Globus pallidus (tissue), 1 donor: Measurements from ENCODE around the gene TTC21A.

Experiments used
- DNase-seq: peaks from one replicate; pipeline ENCODE4 v3.0.0-alpha.2; 2015; ENCODE audit warnings: low spot score

TTC21A gene

DNA sequence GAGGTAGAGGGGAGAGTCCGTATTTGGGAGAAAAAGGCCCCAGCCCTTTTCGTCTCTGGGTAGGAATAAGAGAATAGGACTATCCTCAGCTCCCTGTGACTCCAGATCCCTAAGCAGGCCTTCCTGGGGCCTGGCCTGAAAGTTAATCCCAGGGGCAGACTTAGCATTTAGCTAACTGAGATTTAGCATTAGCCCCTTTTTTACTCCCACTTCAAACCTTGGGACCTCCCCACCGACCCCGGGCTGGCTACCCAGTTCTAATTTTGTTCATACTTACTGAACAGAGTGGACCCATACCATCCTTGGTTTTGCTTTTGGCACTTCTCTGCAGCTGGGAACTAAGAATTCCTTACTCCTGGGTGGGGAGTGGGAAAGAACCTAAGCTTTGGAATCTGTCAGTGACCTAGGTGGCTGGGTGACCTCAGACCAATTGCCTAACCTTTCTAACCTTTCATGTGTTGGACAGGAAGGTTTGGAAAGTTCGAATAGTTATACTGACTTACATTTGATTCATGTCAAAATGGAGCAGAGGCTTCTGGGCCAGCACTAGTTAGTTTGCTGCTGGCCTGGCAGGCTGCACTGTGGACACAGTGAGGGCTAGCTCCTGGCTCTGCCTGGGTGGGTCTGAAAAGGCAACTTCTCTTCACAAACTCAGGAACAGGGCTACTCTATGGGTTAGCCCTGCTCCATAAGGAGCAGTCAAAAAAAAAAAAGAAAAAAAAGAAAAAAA lies 11.6 kb downstream of the TTC21A start:
- no peak for DNase-seq

DNA sequence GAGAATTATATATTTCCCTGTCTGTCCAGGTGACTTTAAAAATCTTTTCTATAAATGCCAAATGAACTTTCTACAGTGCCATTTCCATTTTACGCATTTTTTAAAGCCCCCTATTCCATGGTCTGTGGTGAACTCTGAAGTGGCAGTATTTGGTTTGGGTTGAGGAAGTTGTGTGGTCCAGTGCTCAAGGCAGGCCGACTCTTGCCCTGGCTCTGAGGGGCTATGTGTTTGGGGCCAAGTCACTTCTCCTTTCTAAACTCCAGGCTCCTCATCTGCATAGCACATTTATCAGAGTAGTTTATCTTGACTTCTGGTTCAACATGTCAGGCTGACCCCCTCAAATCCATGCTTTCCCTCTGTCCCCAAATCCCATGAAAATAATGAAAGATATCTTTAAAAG lies 14.1 kb downstream of the TTC21A start:
- DNase-seq, result no peak

DNA sequence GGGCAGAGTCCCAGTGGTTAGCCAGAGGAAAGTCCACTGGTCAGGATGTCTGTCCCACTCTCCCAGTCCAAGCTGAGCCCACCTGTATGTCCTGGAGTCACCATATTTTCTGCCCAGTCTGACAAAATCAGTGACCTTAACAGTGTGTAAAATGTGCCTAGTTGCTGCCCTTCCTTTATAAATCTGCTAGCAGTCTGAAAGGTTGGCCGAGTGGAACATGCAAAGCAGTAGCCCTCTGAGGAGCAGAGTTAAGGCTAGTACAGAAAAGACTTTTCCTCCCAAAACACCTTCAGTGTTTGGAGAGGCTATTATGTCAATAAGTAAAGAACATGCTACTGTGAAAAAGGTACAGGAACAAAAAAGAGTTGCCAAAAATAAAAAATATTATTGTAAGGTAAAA lies 15.3 kb downstream of the TTC21A start:
- no peak for DNase-seq

DNA sequence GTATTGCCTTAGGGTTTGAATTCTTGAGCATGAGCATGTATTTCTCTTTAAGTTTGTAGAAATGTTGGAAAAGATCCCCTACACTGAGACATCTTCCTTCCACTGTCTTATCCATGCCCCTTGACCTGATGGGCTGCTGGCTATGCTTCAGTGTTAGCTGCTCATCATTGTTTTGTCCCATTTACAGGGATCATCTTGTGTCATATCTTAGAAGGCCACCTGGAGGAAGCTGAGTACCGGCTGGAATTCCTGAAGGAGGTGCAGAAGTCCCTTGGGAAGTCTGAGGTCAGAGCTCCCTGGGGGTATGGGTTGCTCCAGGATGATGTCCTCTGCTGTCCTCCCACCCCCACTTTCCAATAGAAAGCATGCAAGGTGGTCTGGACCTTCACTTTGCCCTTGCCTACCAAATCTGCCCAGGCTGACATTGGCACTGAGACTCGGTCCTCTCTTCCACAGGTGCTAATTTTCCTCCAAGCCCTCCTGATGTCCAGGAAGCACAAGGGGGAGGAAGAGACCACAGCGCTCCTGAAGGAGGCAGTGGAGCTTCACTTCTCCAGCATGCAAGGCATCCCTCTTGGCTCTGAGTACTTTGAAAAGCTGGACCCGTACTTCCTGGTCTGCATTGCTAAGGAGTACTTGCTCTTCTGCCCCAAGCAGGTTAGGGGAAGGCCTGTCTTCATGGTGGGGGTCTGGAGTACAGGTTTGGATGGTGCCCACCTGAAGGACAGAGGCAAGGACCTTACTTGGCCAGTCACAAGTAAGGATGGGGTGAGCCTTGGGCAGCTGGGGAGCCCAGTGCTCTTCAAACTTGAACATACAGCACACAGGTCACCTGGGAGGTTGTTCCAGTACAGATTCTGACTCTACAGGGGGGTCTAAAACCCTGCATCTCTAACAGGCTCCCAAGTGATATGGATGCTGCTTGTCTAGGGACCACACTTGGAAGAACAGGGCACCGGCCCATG lies 17.7 kb downstream of the TTC21A start:
- DNase-seq, result no peak

DNA sequence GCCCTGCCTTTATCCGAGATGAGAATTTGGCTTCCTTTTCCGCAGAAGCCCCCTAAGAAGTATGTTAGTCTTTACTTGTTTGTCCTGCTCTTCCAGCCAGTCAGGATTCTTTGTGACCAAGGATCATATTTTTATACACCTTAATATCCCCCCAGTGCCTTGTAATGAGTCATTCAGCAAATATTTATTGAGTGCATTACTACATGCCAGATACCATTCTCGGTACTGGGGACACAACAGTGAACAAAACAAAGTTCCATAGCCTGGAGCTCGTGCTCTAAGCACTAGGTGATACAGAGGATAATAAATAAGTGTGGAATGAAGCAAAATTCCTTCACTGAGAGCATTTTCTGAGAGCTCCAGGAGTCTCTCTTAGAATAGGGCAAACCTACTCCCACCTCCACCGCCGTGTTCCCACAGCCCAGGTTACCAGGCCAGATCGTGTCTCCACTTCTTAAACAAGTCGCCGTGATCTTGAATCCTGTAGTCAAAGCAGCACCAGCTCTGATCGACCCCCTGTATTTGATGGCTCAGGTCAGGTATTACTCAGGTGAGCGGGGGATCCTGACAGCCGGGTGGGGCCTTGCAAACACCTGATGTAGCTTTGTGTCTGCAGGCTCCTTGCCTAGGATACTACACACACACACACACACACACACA lies 18.5 kb downstream of the TTC21A start:
- DNase-seq, result no peak

DNA sequence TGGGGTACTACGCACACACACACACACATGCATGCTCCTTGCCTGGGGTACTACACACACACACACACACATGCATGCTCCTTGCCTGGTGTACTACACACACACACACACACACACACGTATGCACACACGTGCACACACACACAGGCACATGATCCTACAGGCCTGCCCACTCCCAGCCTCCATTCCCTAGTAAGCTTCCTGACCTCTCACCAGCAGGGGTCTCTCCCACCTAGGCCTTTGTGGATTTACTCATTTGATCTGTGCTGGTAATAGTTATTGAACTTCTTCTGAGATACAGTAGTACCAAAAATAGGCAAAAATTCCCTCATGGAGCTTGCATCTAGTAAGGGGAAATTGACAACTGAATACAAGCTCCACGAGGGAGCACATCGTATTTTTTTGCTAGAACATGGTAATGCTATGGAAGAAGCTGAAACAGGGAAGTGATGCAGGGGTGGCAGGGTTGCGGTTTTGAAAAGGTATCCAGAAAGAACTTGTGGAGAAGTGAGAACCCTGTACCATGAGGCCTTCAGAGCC lies 19.1 kb downstream of the TTC21A start:
- peak; percentile 29 for DNase-seq

DNA sequence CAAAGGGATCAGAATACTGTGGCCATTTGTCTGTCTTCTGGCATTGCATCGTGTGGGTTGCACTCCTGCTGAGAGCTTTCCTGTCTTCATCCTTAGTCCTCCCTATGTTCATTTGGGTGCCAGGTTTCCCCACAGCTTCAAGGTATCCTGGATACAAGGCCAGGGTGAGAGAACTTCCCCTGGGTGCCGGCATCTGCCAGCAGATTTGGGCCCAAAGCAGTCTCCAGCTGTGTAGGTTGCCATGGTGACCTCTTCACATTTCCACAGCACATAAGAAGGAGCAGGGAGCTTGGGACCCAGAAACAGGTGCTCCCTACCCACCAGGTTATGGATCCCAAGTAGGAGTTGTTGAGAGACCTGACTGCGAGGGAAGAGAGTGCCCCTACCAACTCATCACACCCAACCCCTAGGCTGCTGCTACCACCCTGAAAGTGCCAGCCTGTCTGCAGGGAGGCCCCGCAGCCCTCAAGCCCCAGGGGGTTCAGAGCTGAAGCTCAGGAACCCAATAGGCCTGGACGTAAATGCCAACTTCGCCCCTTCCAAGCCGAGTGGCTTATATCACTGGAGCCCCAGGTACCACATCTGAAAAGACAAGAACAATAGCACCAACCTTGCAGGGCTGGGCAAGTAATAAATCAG lies 19.9 kb downstream of the TTC21A start:
- no peak for DNase-seq

DNA sequence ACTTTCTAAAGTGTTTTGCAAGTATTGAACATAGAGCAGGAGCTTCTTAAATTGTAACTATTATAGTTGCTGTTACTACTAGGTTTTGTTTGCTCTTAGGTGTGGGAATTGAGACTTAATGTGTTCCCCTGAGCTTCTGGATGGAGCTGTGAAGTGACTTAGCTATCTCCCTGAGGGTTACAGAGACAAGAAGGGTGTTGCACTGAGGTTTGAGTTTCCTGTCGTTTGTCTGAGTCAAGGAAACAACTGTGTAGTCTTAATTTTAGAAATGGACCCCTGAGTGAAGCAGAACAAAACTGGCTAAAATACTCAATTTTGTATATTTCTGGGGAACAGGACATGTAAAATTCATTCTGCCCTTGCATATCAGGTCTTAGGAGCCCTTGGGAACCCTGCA lies 20.4 kb downstream of the TTC21A start:
- no peak for DNase-seq

DNA sequence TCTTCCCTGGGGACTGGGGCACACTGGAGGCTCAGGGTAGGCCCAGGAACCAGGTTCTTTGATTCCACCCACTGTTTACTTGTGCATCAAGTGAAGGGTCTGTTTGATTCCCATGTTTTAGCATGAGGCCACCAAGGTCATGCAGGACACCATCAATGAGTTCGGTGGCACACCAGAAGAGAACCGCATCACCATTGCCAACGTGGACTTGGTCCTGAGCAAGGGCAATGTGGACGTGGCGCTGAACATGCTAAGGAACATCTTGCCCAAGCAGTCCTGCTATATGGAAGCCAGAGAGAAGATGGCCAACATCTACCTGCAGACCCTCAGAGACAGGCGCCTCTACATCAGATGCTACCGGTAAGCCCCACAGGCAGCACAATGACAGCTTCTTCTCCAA lies 21.5 kb downstream of the TTC21A start:
- DNase-seq, result no peak

DNA sequence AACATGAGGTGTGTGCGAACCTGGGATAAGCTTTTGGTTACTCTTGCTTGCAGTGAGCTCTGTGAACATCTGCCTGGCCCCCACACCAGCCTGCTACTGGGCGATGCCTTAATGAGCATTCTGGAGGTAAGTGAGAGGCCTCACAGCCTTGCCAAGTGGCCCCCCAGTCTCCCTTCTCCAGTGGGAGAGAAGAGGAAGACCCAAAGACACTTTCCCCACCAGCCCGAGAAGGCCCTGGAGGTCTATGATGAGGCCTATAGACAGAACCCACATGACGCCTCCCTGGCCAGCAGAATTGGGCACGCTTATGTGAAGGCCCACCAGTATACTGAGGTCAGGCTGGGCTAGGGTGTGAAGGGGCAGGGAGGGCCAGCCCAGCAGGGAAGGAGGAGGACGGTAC lies 22.5 kb downstream of the TTC21A start:
- no peak for DNase-seq

DNA sequence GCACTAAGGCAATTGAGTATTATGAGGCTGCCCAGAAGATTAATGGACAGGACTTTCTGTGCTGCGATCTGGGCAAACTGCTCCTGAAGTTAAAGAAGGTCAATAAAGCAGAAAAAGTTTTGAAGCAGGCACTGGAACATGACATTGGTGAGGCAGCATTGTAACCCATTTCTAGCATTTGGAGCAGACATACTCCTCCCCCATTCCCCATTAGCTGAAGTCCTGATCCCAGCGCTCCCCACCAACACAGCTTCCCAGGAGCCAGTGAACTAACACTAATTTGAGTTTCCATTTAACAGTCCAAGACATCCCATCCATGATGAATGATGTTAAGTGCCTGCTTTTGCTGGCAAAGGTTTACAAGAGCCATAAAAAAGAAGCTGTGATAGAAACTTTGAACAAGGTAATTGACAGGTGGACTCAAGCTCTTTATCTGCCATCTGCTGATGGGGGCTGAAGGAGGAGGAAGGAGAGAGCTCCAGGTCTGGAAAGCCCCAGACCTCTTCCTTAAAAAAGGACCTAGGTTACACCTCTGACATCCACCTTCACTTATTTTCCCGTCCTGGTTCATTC lies 23.3 kb downstream of the TTC21A start:
- DNase-seq, result no peak

DNA sequence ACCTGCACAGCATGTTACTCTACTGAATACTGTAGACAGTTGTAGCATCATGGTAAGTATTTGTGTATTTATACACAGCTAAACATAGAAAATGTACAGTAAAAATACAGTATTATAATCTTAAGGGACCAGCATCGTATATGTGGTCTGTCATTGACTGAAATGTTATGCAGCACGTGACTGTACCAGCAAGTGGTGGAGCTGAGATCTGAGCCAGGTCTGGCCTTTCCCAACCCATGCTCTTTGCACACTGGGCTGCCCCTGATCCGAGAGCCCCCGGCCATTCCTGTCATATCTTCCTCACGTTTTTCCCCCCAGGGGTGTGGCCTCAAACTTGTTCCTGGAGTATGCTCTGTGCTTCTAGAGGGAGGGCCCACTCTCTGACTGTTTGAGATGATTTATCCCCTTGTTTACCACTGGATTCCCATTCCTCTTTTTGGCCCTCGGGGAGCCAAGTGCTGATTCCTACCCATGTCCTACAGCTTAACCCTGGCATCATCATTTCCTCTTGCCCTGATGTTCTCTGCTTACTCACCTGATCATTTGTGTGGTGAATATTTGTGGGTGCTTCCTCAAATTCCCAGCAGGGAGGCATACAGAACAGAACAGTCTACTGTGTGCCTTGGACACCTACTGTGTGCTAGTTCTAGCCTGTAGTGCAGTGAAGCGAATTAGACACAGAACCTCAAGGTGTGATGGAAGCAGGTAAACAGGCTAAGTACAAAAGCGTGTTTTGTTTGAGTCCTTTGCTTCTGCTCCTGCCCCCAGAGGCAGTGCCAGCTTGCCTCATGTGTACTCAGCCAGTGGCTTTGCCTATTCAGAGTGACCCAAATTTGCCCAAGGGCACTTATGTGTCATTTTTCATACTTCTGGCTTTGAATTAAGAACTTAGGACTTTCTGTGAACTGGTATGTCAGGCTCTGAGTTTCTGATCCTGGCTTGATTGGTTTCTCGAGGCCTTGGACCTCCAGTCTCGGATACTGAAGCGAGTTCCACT lies 24.9 kb downstream of the TTC21A start:
- no peak for DNase-seq

DNA sequence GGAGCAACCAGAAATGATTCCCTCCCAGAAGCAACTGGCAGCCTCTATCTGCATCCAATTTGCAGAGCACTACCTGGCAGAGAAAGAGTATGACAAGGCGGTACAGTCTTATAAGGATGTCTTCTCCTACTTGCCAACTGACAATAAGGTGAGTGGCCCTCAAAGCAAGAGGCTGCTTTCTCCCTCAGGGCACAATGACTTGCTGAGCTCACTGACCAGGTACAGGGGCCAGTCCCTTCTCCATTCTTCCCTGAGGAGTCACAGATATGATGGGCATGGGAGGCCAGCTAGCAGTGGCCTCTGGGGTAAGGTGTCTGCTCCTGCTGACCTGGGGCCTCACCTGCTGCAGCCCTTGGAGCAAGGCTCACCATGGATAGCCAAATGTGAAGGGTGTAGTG lies 25.6 kb downstream of the TTC21A start:
- no peak for DNase-seq

DNA sequence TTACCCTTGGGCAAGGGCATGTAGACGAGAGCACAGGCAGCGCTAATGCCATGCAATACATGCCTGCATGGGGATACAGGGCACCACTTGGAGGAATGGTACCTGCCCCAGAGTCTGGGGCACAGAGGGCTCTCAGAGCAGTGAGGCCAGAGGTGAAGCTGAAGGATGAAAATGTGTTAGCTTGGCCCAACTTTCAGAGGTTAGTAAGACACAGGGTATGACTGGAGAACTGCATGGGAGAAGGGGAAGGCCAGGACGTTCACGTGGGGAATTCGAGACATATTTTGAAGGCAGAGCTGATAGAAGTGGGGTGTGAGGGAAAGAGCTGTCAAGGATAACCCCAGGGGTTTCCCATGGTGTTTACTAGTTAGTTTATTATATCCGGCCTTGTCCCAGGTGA lies 26.3 kb downstream of the TTC21A start:
- DNase-seq, result no peak

DNA sequence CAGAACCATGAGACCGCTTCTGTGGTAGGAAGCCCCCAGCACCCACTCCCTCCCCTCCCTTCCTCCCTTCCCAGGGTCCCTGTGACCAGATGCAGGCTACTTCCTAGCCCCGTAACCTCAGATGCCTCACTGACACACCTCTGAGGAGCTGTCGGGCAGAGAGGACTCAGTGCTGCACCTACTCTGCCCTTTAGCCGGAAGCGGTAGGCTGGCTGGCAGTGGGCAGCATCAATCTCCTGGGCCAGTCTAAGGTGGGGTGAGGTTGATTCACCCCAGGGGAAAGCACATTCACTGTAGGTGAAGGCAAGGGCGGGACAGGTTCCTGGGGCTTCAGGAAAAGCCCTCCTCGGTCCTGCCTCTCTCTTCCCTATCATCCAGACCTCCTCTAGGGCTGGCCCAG lies 26.8 kb downstream of the TTC21A start:
- no peak for DNase-seq

DNA sequence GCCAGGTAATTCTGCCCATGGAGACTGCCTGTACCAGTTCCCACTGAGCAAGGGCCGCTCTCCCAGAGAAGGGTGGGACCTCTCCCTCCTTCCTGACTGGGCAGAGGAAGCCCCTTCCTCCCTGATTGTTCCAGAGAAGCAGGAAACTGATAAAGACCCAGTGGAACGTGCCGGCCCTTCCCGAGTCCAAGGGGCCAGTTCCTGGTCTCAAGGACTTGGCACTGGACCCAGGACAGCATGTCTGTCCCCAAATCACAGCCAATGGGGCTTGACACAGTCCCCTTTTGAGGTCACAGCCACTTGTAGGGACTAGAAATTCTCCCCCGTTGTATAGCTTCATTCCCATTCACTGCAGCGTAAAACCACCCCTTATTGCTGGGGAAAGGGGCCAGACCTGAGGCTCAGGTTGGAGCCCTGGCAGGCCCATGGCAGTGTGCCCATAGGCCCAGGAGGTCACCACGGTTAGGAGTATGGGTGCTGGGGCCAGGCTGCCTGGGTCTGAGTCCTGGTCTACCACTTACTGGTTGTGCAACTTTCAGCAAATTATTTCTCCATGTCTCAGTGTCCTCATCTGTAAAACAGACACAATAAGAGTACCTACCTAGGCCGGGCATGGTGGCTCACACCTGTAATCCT lies 27.8 kb downstream of the TTC21A start:
- no peak for DNase-seq

DNA sequence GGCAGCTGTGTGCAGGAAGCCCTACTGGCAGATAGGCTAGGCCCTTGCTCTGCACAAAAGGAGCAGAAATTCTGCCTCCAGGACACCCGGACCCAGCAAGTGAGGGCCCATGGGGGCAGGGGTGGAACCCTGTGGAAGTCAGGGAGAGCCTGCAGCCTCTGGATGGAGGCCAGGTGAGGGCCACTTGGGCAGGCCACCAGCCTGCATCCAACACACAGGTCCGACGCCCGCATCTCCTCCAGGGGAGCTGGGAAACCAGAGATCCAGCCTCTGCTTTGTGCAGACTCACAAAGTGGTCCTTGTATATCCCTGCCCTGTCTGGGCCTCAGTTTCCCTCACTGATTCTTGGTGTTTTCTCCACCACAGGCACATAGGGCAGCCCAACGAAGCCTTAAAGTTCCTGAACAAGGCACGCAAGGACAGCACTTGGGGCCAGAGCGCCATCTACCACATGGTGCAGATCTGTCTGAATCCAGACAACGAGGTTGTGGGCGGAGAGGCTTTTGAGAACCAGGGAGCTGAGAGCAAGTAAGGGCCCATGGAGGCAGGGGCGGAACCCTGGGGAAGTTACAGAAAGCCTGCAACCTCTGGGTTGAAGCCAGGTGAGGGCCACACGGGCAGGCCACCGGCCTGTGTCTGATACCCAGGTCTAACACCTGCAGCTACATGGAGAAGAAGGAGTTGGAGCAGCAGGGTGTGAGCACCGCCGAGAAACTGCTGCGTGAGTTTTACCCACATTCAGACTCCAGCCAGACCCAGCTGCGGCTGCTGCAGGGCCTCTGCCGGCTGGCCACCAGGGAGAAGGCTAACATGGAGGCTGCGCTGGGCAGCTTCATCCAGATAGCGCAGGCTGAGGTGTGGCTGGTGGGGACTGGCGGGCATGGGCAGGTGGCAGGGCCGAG lies 29.3 kb downstream of the TTC21A start:
- no peak for DNase-seq

DNA sequence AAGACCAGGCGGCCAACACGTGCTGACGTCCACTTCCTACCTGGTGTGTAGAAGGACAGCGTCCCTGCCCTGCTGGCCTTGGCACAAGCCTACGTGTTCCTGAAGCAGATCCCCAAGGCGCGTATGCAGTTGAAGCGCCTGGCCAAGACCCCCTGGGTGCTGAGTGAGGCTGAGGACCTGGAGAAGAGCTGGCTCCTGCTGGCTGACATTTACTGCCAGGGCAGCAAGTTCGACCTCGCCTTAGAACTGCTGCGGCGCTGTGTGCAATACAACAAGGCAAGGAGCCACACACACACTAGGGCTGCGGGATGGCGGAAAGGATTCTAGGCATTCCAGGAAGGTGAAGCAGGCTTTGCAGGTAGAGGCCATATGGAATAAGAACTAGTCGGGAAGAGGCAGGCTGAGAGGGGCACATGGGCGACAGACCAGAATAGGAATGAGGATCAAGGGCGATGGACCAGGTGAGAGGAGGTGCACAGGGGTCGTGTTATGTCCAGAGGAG lies 30.0 kb downstream of the TTC21A start:
- no peak for DNase-seq
